Neuronal stem cell (in vitro differentiated cells): Measurements from ENCODE around the gene MGST2.
A peak's percentile ranks its signal among the peaks of the same experiment; 100 is the strongest.

Source experiments
- DNase-seq: peaks from one replicate; pipeline ENCODE4 v3.0.0-alpha.2; 2013; ENCODE audit warnings: low spot score
- H2AFZ ChIP-seq: one replicate; pipeline ENCODE4 v1.6.1; 2013; ENCODE audit warnings: mild to moderate bottlenecking, low read length, inconsistent platforms
- H2AK5ac ChIP-seq: 2 replicates; pipeline ENCODE4 v1.6.1; 2013; ENCODE audit warnings: low read depth, mild to moderate bottlenecking, inconsistent platforms, low read length, moderate library complexity, mixed read lengths
- H2BK120ac ChIP-seq: 2 replicates; pipeline ENCODE4 v1.6.1; 2013; ENCODE audit warnings: low read depth, mild to moderate bottlenecking, inconsistent platforms, low read length, moderate library complexity, mixed read lengths
- H2BK12ac ChIP-seq: one replicate; pipeline ENCODE4 v1.6.1; 2013; ENCODE audit warnings: low read length, inconsistent platforms
- H2BK15ac ChIP-seq: 2 replicates; pipeline ENCODE4 v1.6.1; 2013; ENCODE audit warnings: mild to moderate bottlenecking, low read length, inconsistent platforms, mixed read lengths
- H2BK5ac ChIP-seq: one replicate; pipeline ENCODE4 v1.6.1; 2013; ENCODE audit warnings: inconsistent platforms, mild to moderate bottlenecking, low read length, moderate library complexity
- H3K14ac ChIP-seq: one replicate; pipeline ENCODE4 v1.6.1; 2013; ENCODE audit warnings: low read length, inconsistent platforms
- H3K18ac ChIP-seq: 2 replicates; pipeline ENCODE4 v1.6.1; 2013; ENCODE audit warnings: low read length, inconsistent platforms
- H3K23ac ChIP-seq: 2 replicates; pipeline ENCODE4 v1.6.1; 2013; ENCODE audit warnings: low read depth, mild to moderate bottlenecking, mixed read lengths, low read length, inconsistent platforms; ENCODE audit not compliant: poor library complexity
- H3K27ac ChIP-seq: replicated peaks from 3 replicates; pipeline ENCODE4 v1.5.1; 2013; ENCODE audit warnings: low read length, inconsistent platforms
- H3K27me3 ChIP-seq, 3 experiments: 2 replicates each; pipeline ENCODE4 v1.6.1; 2013; ENCODE audit warnings: low read length in 3 of 3, mild to moderate bottlenecking in 2 of 3, inconsistent platforms in 1 of 3, low read depth in 1 of 3, mixed read lengths in 1 of 3, moderate library complexity in 1 of 3; ENCODE audit not compliant: control insufficient read depth in 3 of 3, insufficient read depth in 3 of 3
- H3K36me3 ChIP-seq, 2 donors: replicated peaks in 1 of 2; 2 replicates each; pipeline ENCODE4 v1.6.1; 2013; ENCODE audit warnings: low read length in 2 of 2; ENCODE audit not compliant: control insufficient read depth in 2 of 2, insufficient read depth in 2 of 2
- H3K4ac ChIP-seq: 2 replicates; pipeline ENCODE4 v1.6.1; 2013; ENCODE audit warnings: inconsistent platforms, mild to moderate bottlenecking, low read length, moderate library complexity
- H3K4me1 ChIP-seq, 2 donors: 1 replicate in 1 of 2; 2 replicates in 1 of 2; pipeline ENCODE4 v1.6.1; 2013; ENCODE audit warnings: low read length in 2 of 2, low read depth in 1 of 2; ENCODE audit not compliant: control insufficient read depth in 2 of 2, insufficient read depth in 1 of 2
- H3K4me2 ChIP-seq: one replicate; pipeline ENCODE4 v1.6.1; 2013; ENCODE audit warnings: mild to moderate bottlenecking, low read length, inconsistent platforms; ENCODE audit not compliant: insufficient read depth, poor library complexity, severe bottlenecking
- H3K4me3 ChIP-seq, 2 donors: 2 replicates each; pipeline ENCODE4 v1.5.1; 2013; ENCODE audit warnings: low read length in 2 of 2, mild to moderate bottlenecking in 2 of 2, inconsistent platforms in 1 of 2, moderate library complexity in 1 of 2
- H3K79me1 ChIP-seq: one replicate; pipeline ENCODE4 v1.6.1; 2013; ENCODE audit warnings: low read depth, mild to moderate bottlenecking, inconsistent platforms, low read length, moderate library complexity
- H3K9ac ChIP-seq: one replicate; pipeline ENCODE4 v1.6.1; 2013; ENCODE audit warnings: mild to moderate bottlenecking, low read depth, low read length, inconsistent platforms; ENCODE audit not compliant: poor library complexity
- H3K9me3 ChIP-seq, 2 donors: replicated peaks in 1 of 2; 2 replicates each; pipeline versions ENCODE3 to v1.6.1; 2013; ENCODE audit warnings: low read length in 2 of 2, mild to moderate bottlenecking in 2 of 2, inconsistent platforms in 1 of 2, low read depth in 1 of 2, mixed read lengths in 1 of 2, moderate library complexity in 1 of 2; ENCODE audit not compliant: control insufficient read depth in 2 of 2, insufficient read depth in 1 of 2
- H4K8ac ChIP-seq: one replicate; pipeline ENCODE4 v1.6.1; 2013; ENCODE audit warnings: low read depth, mild to moderate bottlenecking, inconsistent platforms, low read length, moderate library complexity
- H4K91ac ChIP-seq: one replicate; pipeline ENCODE4 v1.6.1; 2013; ENCODE audit warnings: low read length, low read depth, mild to moderate bottlenecking, inconsistent platforms; ENCODE audit not compliant: poor library complexity
- WGBS, 2 donors: extraction: QIAGEN DNeasy Blood & Tissue Kit; methylation state at CpG; one replicate each; pipeline ENCODE4 v1.1.7; 2013; ENCODE audit warnings: missing lambda C conversion rate in 2 of 2, mixed read lengths in 1 of 2; ENCODE audit not compliant: insufficient read length in 2 of 2, insufficient replicate concordance in 1 of 2; ENCODE audit errors: extremely low coverage in 2 of 2; 5-methylcytosine and 5-hydroxymethylcytosine counted together

The MGST2 gene

GRCh38 chr4:139642364-139642763 lies 23.3 kb upstream of the MGST2 start:
- Histone ChIP-seq H3K4me1 (peaks cover 2 to 4% of the 10 kb centered on the region in 2 donors), H3K27ac (no peak overlapping the region), H3K18ac (no peak overlapping the region), H3K4ac (no peak overlapping the region), H4K8ac (no peak overlapping the region), H3K14ac (no peak overlapping the region), H2BK5ac (no peak overlapping the region), H4K91ac (no peak overlapping the region), H3K79me1 (no peaks in the 10 kb centered on the region), H3K9ac (no peak overlapping the region), H2AK5ac (no peak overlapping the region), H3K4me3 (no peak overlapping the region), H2BK15ac (no peak overlapping the region), H3K4me2 (no peak overlapping the region), H2BK12ac (no peak overlapping the region), H3K27me3 (no peaks in the 10 kb centered on the region), H2BK120ac (no peak overlapping the region), H3K36me3 (peaks cover 0 to 1% of the 10 kb centered on the region in 2 donors), H3K23ac (no peak overlapping the region), H3K9me3 (peaks cover 7 to 10% of the 10 kb centered on the region in 2 donors), H2AFZ (no peak overlapping the region)
- no CpG with 5 or more reads among the region's 2 CpGs for WGBS, 2 donors
- DNase-seq: no peak

GRCh38 chr4:139643042-139643895 lies 22.4 kb upstream of the MGST2 start:
- Histone ChIP-seq H2AK5ac (no peak overlapping the region), H3K36me3 (peaks cover 0 to 1% of the 10 kb centered on the region in 2 donors), H2BK12ac (no peak overlapping the region), H3K79me1 (no peaks in the 10 kb centered on the region), H3K9me3 (peaks cover 7 to 8% of the 10 kb centered on the region in 2 donors), H3K27me3 (no peaks in the 10 kb centered on the region), H3K14ac (no peak overlapping the region), H4K91ac (no peak overlapping the region), H3K23ac (no peak overlapping the region), H2BK15ac (no peak overlapping the region), H3K4me1 (peaks cover 2 to 4% of the 10 kb centered on the region in 2 donors), H3K27ac (no peak overlapping the region), H3K9ac (no peak overlapping the region), H3K4me2 (no peak overlapping the region), H2BK5ac (no peak overlapping the region), H2BK120ac (no peak overlapping the region), H3K4me3 (no peak overlapping the region), H3K18ac (no peak overlapping the region), H2AFZ (peak overlapping the region; percentile 64), H3K4ac (no peak overlapping the region), H4K8ac (no peak overlapping the region)
- WGBS, 2 donors: no CpG with 5 or more reads among the region's 11 CpGs
- DNase-seq: no peak

- Histone ChIP-seq H3K79me1 (no peaks in the 10 kb centered on the region), H3K36me3 (no peaks in the 10 kb centered on the region), H3K9me3 (no peaks in the 10 kb centered on the region), H2BK5ac (no peak overlapping the region), H3K9ac (no peak overlapping the region), H3K18ac (no peak overlapping the region), H3K4me3 (no peak overlapping the region), H2BK15ac (no peak overlapping the region), H3K4me1 (peaks cover 2 to 4% of the 10 kb centered on the region in 2 donors), H3K27ac (no peak overlapping the region), H2BK120ac (no peak overlapping the region), H3K4me2 (no peak overlapping the region), H3K14ac (no peak overlapping the region), H4K8ac (no peak overlapping the region), H2AK5ac (no peak overlapping the region), H3K4ac (no peak overlapping the region), H3K23ac (no peak overlapping the region), H2BK12ac (no peak overlapping the region), H2AFZ (no peak overlapping the region), H3K27me3 (no peaks in the 10 kb centered on the region), H4K91ac (no peak overlapping the region)
- DNase-seq: no peak
- no CpG with 5 or more reads among the region's 6 CpGs for WGBS, 2 donors
Observed at GRCh38 chr4:139645458-139645857, 20.2 kb upstream of the MGST2 start.

- no peak for DNase-seq
- H4K8ac ChIP-seq: no peak overlapping the region
- no peaks in the 10 kb centered on the region for H3K79me1 ChIP-seq
- H3K4me3 ChIP-seq: no peak overlapping the region
- no peak overlapping the region for H3K14ac ChIP-seq
- no peak overlapping the region for H2AK5ac ChIP-seq
- H4K91ac ChIP-seq: no peak overlapping the region
- no peak overlapping the region for H2AFZ ChIP-seq
- no peak overlapping the region for H3K18ac ChIP-seq
- no peak overlapping the region for H2BK15ac ChIP-seq
- H2BK12ac ChIP-seq: no peak overlapping the region
- no peaks in the 10 kb centered on the region for H3K9me3 ChIP-seq
- no peak overlapping the region for H3K4ac ChIP-seq
- H3K36me3 ChIP-seq: no peaks in the 10 kb centered on the region
- H3K4me1 ChIP-seq: peaks cover 5 to 6% of the 10 kb centered on the region in 2 donors
- no peak overlapping the region for H3K4me2 ChIP-seq
- no peak overlapping the region for H3K23ac ChIP-seq
- H2BK120ac ChIP-seq: no peak overlapping the region
- H3K9ac ChIP-seq: no peak overlapping the region
- no peak overlapping the region for H2BK5ac ChIP-seq
- no peaks in the 10 kb centered on the region for H3K27me3 ChIP-seq
- no peak overlapping the region for H3K27ac ChIP-seq
- WGBS, 2 donors: no CpG with 5 or more reads among the region's 1 CpG
Observed at GRCh38 chr4:139647184-139647583, 18.4 kb upstream of the MGST2 start.
